Measurements from ENCODE around the gene GTF2IRD1. TPM values are rescaled to one million over a fixed set of nuclear protein-coding genes. Genes with fewer than 3 reads are reported as not detected.

Gene GTF2IRD1
- total and polyA plus RNA-seq, 2 of the 13 experiments (the other 11 are each of a cell fraction or from before 2014, with no cell fraction given): 16.5 to 26.7 TPM

DNA sequence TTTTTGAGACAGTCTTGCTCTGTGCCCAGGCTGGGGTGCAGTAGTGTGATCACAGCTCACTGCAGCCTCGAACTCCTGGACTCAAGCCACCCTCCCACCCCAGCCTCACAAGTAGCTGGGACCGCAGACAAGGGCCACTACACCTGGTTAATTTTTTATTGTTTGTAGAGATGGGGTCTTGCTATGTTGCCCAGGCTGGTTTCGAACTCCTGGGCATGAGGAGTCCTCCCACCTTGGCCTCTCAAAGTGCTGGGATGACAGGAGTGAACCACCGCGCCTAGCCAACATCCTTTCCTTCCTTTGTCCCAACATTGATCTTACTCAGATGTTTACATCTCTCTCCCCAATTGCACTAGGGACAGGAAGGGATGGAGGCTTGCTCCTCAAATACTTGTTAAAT, 3.3 kb downstream of the GTF2IRD1 start:
- Histone ChIP-seq H3K36me3 (replicated peaks in 1 of 2; ENCODE audit: control insufficient read depth in 1 of 2, insufficient read depth in 2 of 2, low read length in 2 of 2) (peaks cover 1 to 4% of the 10 kb centered on the region in 2 experiments; a peak in 1 of 5 replicates), H3K9me3 (ENCODE audit: low read length) (no peaks in the 10 kb centered on the region), H3K27me3 (ENCODE audit: control insufficient read depth in 1 of 2, insufficient read depth in 2 of 2, low read length in 2 of 2) (no peaks in the 10 kb centered on the region), H3K79me2 (ENCODE audit: insufficient read depth, low read length) (peaks cover 50% of the 10 kb centered on the region), H4K20me1 (ENCODE audit: insufficient read depth, low read length) (peaks cover 3% of the 10 kb centered on the region; the same call in 1 of the 2 replicates), H3K4me2 (ENCODE audit: low read depth, low read length) (no peak overlapping the region), H3K4me3 (replicated peaks in 1 of 3; ENCODE audit: insufficient read depth in 1 of 3, low read depth in 2 of 3, low read length in 3 of 3) (no peak overlapping the region), H3K4me1 (ENCODE audit: insufficient read depth, low read length) (peaks cover 26% of the 10 kb centered on the region), H3K9ac (ENCODE audit: insufficient read depth, low read depth, low read length) (no peak overlapping the region), H2AFZ (ENCODE audit: low read length) (no peak overlapping the region), H3K27ac (ENCODE audit: extremely low read length, insufficient read depth, low read length) (no peak overlapping the region)
- TF ChIP-seq ZNF121 (CRISPR knock-in tag; IDR thresholded peaks at IDR 0.05) (peak; percentile 75; the same call in 1 of the 2 replicates), ZNF296 (CRISPR knock-in tag; conservative IDR thresholded peaks at IDR 0.05) (no peak), ZNF263 (CRISPR knock-in tag; IDR thresholded peaks at IDR 0.05) (peak; percentile 54; the same call in 1 of the 2 replicates)
- in situ Hi-C loops (cut with HindIII; ENCODE audit: extremely low pct_ligation_motif_present, low pct_unique_long_range_greater_than_20kb) (no loop called here), intact Hi-C loops (cut with micrococcal nuclease; ENCODE audit: unreplicated experiment) (no loop called here)
- DNase-seq (ENCODE audit: low spot score) (no peak), FAIRE-seq (no peak), ATAC-seq (no peak)
- 95% methylated on average over 4 of the region's 5 CpGs for WGBS (ENCODE audit: low lambda C conversion rate)
- no TSS peak for BruUV-seq (replicated peaks)
- ChIA-PET POLR2A (no interaction called here), CTCF (ENCODE audit: low intra/inter-chr PET ratio, low total read pairs) (no interaction called here)

DNA sequence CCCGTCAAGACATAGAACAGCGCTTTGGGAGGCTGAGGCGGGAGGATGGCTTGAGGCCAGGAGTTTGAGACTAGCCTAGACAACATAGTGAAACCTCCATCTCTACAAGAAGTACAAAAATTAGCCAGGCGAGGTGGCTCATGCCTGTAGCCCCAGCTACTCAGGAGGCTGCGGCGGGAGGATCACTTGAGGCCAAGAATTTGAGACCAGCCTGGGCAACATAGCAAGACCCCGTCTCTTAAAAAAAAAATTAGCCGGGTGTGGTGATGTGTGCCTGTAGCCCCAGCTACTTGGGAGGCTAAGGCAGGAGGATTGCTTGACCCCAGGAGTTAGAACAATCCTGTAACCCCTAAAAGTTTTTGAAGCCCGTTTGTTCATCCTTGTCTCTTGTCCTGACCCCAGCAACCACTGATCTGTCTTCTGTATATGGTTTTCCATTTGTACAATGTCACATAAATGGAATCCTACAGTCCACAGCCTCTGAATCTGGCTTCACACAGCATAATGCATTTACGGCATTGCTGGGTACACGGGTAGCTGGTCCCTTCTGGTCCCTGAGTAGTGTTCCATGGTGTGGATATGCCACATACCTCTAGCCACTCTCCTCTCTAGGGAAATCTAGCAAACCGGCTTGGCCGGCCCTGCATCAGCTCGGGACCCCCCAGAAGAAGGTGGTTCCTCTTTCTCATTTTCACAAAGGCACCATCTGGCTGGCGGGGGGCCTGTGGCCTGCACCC, 8.4 kb downstream of the GTF2IRD1 start:
- no TSS peak for BruUV-seq (replicated peaks)
- no peaks in the 10 kb centered on the region for H3K27me3 ChIP-seq (ENCODE audit: control insufficient read depth in 1 of 2, insufficient read depth in 2 of 2, low read length in 2 of 2)
- ATAC-seq: no peak
- H2AFZ ChIP-seq (ENCODE audit: low read length): no peak overlapping the region
- ChIA-PET POLR2A (interaction anchor here (1.7 kb wide), 1 partner anchor 9 kb away, joined by 3 read pairs; the partner anchor contains the start of gene GTF2IRD1), CTCF (ENCODE audit: low intra/inter-chr PET ratio, low total read pairs) (no interaction called here)
- H3K36me3 ChIP-seq (replicated peaks in 1 of 2; ENCODE audit: control insufficient read depth in 1 of 2, insufficient read depth in 2 of 2, low read length in 2 of 2): peaks cover 1 to 23% of the 10 kb centered on the region in 2 experiments; a peak in 3 of 5 replicates
- 96% methylated on average over 15 of the region's 15 CpGs for WGBS (ENCODE audit: low lambda C conversion rate)
- no peak overlapping the region for H3K4me2 ChIP-seq (ENCODE audit: low read depth, low read length)
- H3K79me2 ChIP-seq (ENCODE audit: insufficient read depth, low read length): peaks cover 54% of the 10 kb centered on the region
- no peak for DNase-seq (ENCODE audit: low spot score)
- no peak overlapping the region for H3K9ac ChIP-seq (ENCODE audit: insufficient read depth, low read depth, low read length)
- intact Hi-C loops (cut with micrococcal nuclease; ENCODE audit: unreplicated experiment): no loop called here
- FAIRE-seq: no peak
- H3K27ac ChIP-seq (ENCODE audit: extremely low read length, insufficient read depth, low read length): no peak overlapping the region
- peaks cover 8% of the 10 kb centered on the region; the same call in 1 of the 2 replicates for H3K4me1 ChIP-seq (ENCODE audit: insufficient read depth, low read length)
- TF ChIP-seq KLF12 (CRISPR knock-in tag; IDR thresholded peaks at IDR 0.05; ENCODE audit: borderline replicate concordance) (no peak), ZNF121 (CRISPR knock-in tag; IDR thresholded peaks at IDR 0.05) (peak; percentile 67)
- H3K9me3 ChIP-seq (ENCODE audit: low read length): no peaks in the 10 kb centered on the region
- peaks cover 11% of the 10 kb centered on the region; the same call in 1 of the 2 replicates for H4K20me1 ChIP-seq (ENCODE audit: insufficient read depth, low read length)
- in situ Hi-C loops (cut with HindIII; ENCODE audit: extremely low pct_ligation_motif_present, low pct_unique_long_range_greater_than_20kb): no loop called here
- no peak overlapping the region for H3K4me3 ChIP-seq (replicated peaks in 1 of 3; ENCODE audit: insufficient read depth in 1 of 3, low read depth in 2 of 3, low read length in 3 of 3)
